Measurements from ENCODE around the gene HBG1. TPM values are rescaled to one million over a fixed set of nuclear protein-coding genes. Genes with fewer than 3 reads are reported as not detected.
"Not testable (repeated sequence)": the region's sequence is repeated elsewhere in the genome, so short reads cannot be mapped to it uniquely, and the experiment has no call there.

Gene HBG1
- polyA plus RNA-seq, 1 experiment = not detected

DNA sequence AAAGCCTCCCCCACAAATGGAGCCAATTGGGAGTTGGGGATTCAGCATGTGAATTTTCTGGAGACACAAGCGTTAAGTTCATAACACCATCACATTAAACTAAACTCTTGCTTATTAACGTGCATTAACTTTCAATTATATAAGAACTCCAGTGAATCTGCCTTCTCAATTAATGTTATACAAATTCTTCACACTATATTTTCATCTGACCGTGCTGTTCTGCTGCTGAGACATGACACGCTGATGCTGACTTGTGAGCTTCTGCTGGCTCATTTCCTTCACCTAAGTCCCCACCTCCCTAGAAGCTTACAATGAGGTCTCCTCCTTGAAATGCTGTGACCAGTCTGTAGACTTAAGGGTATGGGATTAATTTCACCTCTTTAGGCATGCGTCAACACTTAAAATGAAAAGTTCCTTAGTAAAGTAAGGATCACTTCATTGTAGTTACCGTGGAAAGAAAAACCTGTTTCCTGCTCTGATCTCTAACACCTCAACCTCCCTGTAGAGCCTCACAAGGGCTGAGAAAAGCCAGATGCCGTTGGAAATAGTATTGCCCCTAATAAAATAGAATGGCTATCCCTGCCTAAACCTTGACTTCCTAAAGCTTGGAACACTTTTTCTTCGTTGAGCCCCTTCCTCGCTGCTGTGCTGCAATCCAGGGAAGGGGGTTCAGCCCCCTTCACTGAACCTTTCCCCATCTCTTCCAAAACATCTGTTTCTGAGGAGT is 2.7 kb upstream of the HBG1 start:
- ChIA-PET POLR2A (no interaction called here), CTCF (interaction anchor here (1.0 kb wide), 1 partner anchor 158 kb away, joined by 3 read pairs; no protein-coding TSS in a partner anchor)
- TF ChIP-seq CTCF (IDR thresholded peaks at IDR 0.05; ENCODE audit: insufficient read depth, low read depth, low read length) = no peak
- H3K4me3 ChIP-seq (ENCODE audit: low read depth, low read length) = no peak overlapping the region
- no peaks in the 10 kb centered on the region for H3K27me3 ChIP-seq (ENCODE audit: control insufficient read depth, insufficient read depth, low read length)
- no peaks in the 10 kb centered on the region for H3K36me3 ChIP-seq (ENCODE audit: control insufficient read depth, insufficient read depth, low read length)
- no peak for DNase-seq (ENCODE audit: low read depth)

- TF ChIP-seq CTCF (IDR thresholded peaks at IDR 0.05; ENCODE audit: insufficient read depth, low read depth, low read length) = no peak
- no peaks in the 10 kb centered on the region for H3K36me3 ChIP-seq (ENCODE audit: control insufficient read depth, insufficient read depth, low read length)
- no peak for DNase-seq (ENCODE audit: low read depth)
- CTCF ChIA-PET = interaction anchor here (1.0 kb wide), 1 partner anchor 159 kb away, joined by 3 read pairs; no protein-coding TSS in a partner anchor
- POLR2A ChIA-PET = no interaction called here
- H3K4me3 ChIP-seq (ENCODE audit: low read depth, low read length) = no peak overlapping the region
- no peaks in the 10 kb centered on the region for H3K27me3 ChIP-seq (ENCODE audit: control insufficient read depth, insufficient read depth, low read length)
Measured at GRCh38 chr11:5251746-5252145, 2.1 kb upstream of the HBG1 start.

GRCh38 chr11:5250543-5251204 is 1.0 kb upstream of the HBG1 start:
- Histone ChIP-seq H3K4me3 (ENCODE audit: low read depth, low read length) (no peak overlapping the region), H3K36me3 (ENCODE audit: control insufficient read depth, insufficient read depth, low read length) (no peaks in the 10 kb centered on the region), H3K27me3 (ENCODE audit: control insufficient read depth, insufficient read depth, low read length) (no peaks in the 10 kb centered on the region)
- ChIA-PET POLR2A (no interaction called here), CTCF (interaction anchor here (0.6 kb wide), 1 partner anchor 42 kb away, joined by 4 read pairs; no protein-coding TSS in a partner anchor)
- no peak for DNase-seq (ENCODE audit: low read depth)
- no peak for TF ChIP-seq CTCF (IDR thresholded peaks at IDR 0.05; ENCODE audit: insufficient read depth, low read depth, low read length)

DNA sequence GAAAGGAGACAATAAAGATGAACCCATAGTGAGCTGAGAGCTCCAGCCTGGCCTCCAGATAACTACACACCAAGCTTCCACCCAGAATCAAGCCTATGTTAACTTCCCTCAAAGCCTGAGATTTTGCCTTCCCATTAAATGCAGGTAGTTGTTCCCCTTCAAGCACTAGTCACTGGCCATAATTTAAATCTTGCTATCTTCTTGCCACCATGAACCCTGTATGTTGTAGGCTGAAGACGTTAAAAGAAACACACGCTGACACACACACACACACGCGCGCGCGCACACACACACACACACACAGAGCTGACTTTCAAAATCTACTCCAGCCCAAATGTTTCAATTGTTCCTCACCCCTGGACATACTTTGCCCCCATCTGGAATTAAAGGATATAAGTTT is 1.2 kb downstream of the HBG1 start:
- H3K36me3 ChIP-seq (ENCODE audit: control insufficient read depth, insufficient read depth, low read length); POLR2A ChIA-PET; H3K4me3 ChIP-seq (ENCODE audit: low read depth, low read length); H3K27me3 ChIP-seq (ENCODE audit: control insufficient read depth, insufficient read depth, low read length); DNase-seq (ENCODE audit: low read depth): not testable (repeated sequence)
- CTCF ChIA-PET = interaction anchor here (1.4 kb wide), 1 partner anchor 10 kb away, joined by 3 read pairs; no protein-coding TSS in a partner anchor

DNA sequence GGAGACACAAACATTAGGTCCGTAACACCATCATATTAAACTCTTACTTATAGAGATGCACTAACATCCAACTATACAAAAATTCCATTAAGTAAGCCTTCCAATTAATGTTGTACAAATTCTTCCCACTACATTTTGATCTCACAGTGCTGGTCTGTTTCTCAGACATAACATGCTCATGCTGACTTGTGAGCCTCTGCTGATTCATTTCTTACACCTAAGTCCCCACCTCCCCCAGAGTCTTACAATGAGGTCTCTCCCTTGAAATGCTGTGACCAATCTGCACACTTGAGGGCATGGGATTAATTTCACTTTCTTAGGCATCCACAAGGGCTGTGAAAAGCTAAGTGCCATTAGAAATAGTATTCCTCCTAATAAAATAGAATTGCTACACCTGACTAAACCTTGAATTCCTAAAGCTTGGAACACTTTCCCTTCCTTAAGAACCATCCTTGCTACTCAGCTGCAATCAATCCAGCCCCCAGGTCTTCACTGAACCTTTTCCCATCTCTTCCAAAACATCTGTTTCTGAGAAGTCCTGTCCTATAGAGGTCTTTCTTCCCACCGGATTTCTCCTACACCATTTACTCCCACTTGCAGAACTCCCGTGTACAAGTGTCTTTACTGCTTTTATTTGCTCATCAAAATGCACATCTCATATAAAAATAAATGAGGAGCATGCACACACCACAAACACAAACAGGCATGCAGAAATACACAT is 2.0 kb downstream of the HBG1 start:
- no peak overlapping the region for H3K4me3 ChIP-seq (ENCODE audit: low read depth, low read length)
- no peak for DNase-seq (ENCODE audit: low read depth)
- no peak for TF ChIP-seq CTCF (IDR thresholded peaks at IDR 0.05; ENCODE audit: insufficient read depth, low read depth, low read length)
- POLR2A ChIA-PET = no interaction called here
- no peaks in the 10 kb centered on the region for H3K27me3 ChIP-seq (ENCODE audit: control insufficient read depth, insufficient read depth, low read length)
- CTCF ChIA-PET = interaction anchor here (1.4 kb wide), 1 partner anchor 9 kb away, joined by 3 read pairs; no protein-coding TSS in a partner anchor
- no peaks in the 10 kb centered on the region for H3K36me3 ChIP-seq (ENCODE audit: control insufficient read depth, insufficient read depth, low read length)

Measured in BJ (cell line).